GM12864 (cell line): Measurements from ENCODE around the gene RNF144A.

ENCODE experiments used
- DNase-seq: peaks from one replicate; pipeline ENCODE4 v3.0.0-alpha.2; 2011; ENCODE audit warnings: low read depth
- H3K4me3 ChIP-seq: 2 replicates; pipeline ENCODE4 v1.5.1; 2011; ENCODE audit warnings: mild to moderate bottlenecking, low read depth, low read length, control low read depth
- TF ChIP-seq, protein P1 (sequence below): IDR thresholded peaks from 2 replicates; pipeline ENCODE4 v1.5.1; 2011; ENCODE audit warnings: low read depth, mild to moderate bottlenecking, moderate library complexity, low read length, control low read depth, inconsistent platforms; ENCODE audit errors: missing control alignments

The RNF144A gene

GRCh38 chr2:7043690-7044089 is 126.5 kb downstream of the RNF144A start:
- H3K4me3 ChIP-seq: no peak overlapping the region
- TF ChIP-seq, protein P1, sequence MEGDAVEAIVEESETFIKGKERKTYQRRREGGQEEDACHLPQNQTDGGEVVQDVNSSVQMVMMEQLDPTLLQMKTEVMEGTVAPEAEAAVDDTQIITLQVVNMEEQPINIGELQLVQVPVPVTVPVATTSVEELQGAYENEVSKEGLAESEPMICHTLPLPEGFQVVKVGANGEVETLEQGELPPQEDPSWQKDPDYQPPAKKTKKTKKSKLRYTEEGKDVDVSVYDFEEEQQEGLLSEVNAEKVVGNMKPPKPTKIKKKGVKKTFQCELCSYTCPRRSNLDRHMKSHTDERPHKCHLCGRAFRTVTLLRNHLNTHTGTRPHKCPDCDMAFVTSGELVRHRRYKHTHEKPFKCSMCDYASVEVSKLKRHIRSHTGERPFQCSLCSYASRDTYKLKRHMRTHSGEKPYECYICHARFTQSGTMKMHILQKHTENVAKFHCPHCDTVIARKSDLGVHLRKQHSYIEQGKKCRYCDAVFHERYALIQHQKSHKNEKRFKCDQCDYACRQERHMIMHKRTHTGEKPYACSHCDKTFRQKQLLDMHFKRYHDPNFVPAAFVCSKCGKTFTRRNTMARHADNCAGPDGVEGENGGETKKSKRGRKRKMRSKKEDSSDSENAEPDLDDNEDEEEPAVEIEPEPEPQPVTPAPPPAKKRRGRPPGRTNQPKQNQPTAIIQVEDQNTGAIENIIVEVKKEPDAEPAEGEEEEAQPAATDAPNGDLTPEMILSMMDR: no peak
- no peak for DNase-seq

DNA sequence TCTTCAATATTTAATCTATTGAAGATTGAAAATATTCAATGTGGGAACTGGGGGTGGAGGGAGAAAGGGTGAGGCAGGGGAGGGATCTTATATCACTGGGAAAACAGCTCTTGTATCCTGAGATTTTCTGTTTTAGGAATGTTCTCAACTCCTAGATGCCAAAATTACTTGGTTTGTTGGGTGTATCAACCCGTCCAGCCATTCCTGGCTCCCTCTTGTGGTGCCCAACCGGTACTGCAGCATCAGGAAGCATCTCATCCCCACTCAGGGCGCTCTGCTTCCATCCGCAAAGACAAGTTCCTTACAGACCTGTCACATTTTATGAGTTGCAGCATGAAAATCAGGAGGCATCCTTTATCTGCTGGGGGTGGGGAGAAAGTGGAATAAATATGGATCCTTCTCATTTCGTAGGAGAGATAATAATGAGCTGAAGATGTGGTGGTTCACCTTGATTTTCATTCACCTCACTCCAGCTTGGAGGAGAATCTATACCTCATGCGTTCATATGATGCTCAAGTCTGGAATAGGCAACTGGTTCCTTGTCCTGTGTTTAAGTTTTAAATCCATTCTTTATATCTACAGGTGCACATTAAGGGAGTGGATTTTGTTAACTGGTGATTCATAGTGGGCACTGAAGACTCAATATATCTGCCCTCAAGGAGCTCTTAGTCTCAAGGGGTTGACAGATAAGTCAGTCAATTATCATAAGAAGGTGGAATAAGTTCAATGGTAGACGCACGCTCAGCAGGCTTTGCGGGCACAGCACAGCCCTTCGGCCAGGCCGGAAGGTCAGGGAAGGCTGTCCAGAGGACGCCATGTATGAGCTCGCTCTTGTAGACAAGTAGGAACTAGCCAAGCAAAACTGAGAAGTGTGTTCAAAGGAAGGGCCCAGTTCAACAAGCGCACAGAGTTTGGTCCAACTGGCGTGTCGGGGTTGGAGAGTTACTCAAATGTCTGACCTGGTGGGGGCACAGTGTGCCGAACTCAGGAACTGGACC is 127.3 kb downstream of the RNF144A start:
- TF ChIP-seq, protein P1: peak; percentile 97
- H3K4me3 ChIP-seq: no peak overlapping the region
- no peak for DNase-seq

DNA sequence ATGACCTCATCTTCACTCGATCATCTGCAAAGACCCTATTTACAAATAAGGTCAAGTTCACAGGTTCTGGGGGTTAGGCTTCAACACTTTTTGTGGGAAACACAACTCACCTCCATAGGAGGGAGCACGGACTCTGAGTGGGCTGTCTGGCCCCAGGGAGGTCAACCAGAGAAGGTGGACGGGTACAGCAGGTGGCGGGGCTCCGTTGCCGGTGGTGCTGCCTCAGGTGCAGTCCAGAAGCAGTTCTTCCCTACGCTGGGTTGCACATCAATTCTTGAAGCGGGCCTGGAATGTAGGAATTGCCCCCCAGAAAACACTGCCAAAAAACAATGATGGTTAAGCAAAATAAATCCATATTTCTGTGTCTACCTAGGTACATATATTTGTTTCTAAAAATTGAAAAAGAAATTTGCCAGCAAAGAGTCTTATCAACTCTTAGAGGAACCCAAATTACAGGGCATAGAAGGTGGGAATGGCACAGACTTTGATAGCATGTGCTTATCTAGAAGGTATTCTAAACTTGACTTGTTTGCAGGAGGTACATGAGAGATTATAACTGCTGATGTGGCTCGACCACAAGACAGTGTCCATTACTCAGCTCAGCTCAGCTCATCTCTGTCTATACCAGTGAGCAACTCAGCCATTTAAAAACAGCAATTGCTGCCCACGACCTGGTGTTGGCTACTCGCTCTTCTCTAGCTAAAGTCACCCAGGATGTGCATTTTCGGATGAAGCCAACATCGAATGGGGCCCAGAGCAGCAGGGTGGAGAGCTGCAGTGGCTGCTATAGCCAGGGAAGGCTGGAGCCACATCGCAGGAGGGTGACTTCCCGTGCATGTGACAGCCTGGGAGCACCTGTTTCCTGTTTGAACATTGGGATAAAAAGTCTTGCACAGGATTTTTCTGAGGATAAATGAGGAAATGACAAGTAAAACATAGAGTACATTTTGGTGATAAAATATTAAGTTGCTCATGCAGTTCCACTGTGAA is 128.7 kb downstream of the RNF144A start:
- DNase-seq: no peak
- no peak overlapping the region for H3K4me3 ChIP-seq
- TF ChIP-seq, protein P1: no peak

- H3K4me3 ChIP-seq: no peak overlapping the region
- TF ChIP-seq, protein P1: no peak
- no peak for DNase-seq
These were observed 130.4 kb downstream of the RNF144A start for GRCh38 chr2:7047661-7048060.

DNA sequence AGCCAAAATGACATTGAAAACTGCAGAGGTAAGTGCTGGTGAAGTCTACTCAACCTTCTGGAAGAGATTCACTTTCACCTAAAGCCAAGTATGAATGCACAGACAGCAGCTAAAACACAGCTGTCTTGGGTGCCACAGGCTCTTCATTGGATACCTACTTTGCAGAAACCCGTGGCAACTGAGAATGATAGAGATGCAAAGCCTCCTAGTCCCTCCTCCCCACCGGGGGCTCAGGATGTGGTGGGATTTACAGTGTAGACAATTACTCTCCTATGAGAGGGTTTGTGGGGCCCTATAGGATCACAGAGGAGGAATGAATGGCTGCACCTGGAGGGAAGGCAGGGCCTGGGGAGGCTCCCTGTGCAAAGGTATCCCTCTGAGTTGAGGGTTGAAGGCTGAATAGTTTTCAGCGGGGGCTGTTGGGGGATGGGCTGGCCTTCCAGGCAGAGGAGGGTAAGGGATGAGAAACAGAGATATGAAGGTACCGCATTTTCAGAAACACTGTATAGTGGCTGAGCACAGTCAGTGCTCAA is 131.6 kb downstream of the RNF144A start:
- no peak for DNase-seq
- H3K4me3 ChIP-seq: no peak overlapping the region
- TF ChIP-seq, protein P1: no peak

DNA sequence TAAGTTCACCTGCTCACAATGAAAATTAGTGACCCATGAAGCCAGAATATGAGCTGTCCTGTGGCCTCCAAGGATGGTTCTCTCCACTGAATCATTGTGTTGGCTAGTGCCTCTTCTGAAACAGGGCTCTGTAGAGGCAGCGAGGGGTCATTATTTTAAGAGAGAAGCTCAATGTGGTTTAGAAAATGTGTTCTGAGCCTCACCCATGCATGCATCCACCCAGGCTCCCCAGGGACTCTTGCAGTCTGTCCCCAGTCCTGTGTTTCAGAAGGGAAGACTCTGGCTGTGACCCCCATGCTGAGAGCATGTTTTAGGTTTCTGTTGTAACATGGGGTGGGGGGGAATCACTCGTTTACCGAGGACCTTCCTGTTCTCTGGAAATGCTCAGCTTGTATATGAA is 135.2 kb downstream of the RNF144A start:
- no peak overlapping the region for H3K4me3 ChIP-seq
- no peak for DNase-seq
- TF ChIP-seq, protein P1: no peak
